HepG2 (cell line): Measurements from ENCODE around the gene BCL2L13. TPM values are rescaled to one million over a fixed set of nuclear protein-coding genes. Genes with fewer than 3 reads are reported as not detected.

Experiments used
- ATAC-seq: fragments of 200-7000 bp; cut with Tn5 transposase; 3 replicates; pipeline ENCODE4 v1.9.1; 2020; ENCODE audit warnings: mild to moderate bottlenecking, moderate library complexity
- BruUV-seq: library from RNA; stranded (reverse); fragments of 400-500 nt; replicated peaks from 2 replicates; lab custom pipeline; 2021; lab: Mats Ljungman, UMichigan
- CTCF ChIA-PET: fragments of 300-600 bp; formaldehyde crosslinking; extraction: SDS; loops from one replicate; lab custom pipeline; 2021; ENCODE audit warnings: low total read pairs, inconsistent platforms, low intra/inter-chr PET ratio; lab: Yijun Ruan, JAX
- POLR2A ChIA-PET: fragments of 350-600 bp; sonication (Branson Sonifier 250); formaldehyde crosslinking; loops from one replicate; lab custom pipeline; 2020; ENCODE audit warnings: antibody characterized with exemption, inconsistent platforms; lab: Yijun Ruan, JAX
- DNase-seq: peaks from one replicate; pipeline ENCODE4 v3.0.0-alpha.2; 2015; ENCODE audit warnings: low spot score
- FAIRE-seq: peaks from 3 replicates; lab custom pipeline; 2011; peaks lifted over from hg19 to GRCh38; lab: Jason Lieb, UNC
- H2AFZ ChIP-seq: one replicate; pipeline ENCODE4 v1.6.1; 2011; ENCODE audit warnings: low read length, inconsistent platforms
- H3K27ac ChIP-seq: fragments of 300-600 bp; 3 replicates; pipeline ENCODE4 v1.8.0; 2011; ENCODE audit warnings: mixed run types, mild to moderate bottlenecking, mixed read lengths, low read length, inconsistent platforms; ENCODE audit not compliant: insufficient read depth; ENCODE audit errors: extremely low read length
- H3K27me3 ChIP-seq, 2 experiments: fragments of 200-600 bp in 1 of 2; 2 replicates in 1 of 2; 3 replicates in 1 of 2; pipeline versions ENCODE4 v1.6.0 to v1.8.0; 2011; ENCODE audit warnings: low read length in 2 of 2, mild to moderate bottlenecking in 2 of 2, moderate library complexity in 2 of 2, inconsistent platforms in 1 of 2; ENCODE audit not compliant: insufficient read depth in 2 of 2, control insufficient read depth in 1 of 2
- H3K36me3 ChIP-seq, 2 experiments: fragments of 200-600 bp in 1 of 2; replicated peaks in 1 of 2; 2 replicates in 1 of 2; 3 replicates in 1 of 2; pipeline versions ENCODE4 v1.5.1 to v1.8.0; 2011; ENCODE audit warnings: low read length in 2 of 2, inconsistent platforms in 1 of 2; ENCODE audit not compliant: insufficient read depth in 2 of 2, control insufficient read depth in 1 of 2
- H3K4me1 ChIP-seq: 2 replicates; pipeline ENCODE4 v1.5.1; 2012; ENCODE audit warnings: low read length, inconsistent platforms; ENCODE audit not compliant: insufficient read depth
- H3K4me2 ChIP-seq: 2 replicates; pipeline ENCODE4 v1.6.0; 2011; ENCODE audit warnings: low read depth, low read length, inconsistent platforms
- H3K4me3 ChIP-seq, 3 experiments: fragments of 200-600 bp in 1 of 3; sonication (generic), shearing (Covaris generic) in 1 of 3; replicated peaks in 1 of 3; 2 replicates each; pipeline ENCODE4 v1.5.1; 2011 to 2016; ENCODE audit warnings: low read length in 3 of 3, inconsistent platforms in 2 of 3, low read depth in 2 of 3, mild to moderate bottlenecking in 2 of 3, control low read depth in 1 of 3, mixed read lengths in 1 of 3; ENCODE audit not compliant: insufficient read depth in 1 of 3
- H3K79me2 ChIP-seq: one replicate; pipeline ENCODE4 v1.6.1; 2011; ENCODE audit warnings: low read length, inconsistent platforms; ENCODE audit not compliant: insufficient read depth
- H3K9ac ChIP-seq: 2 replicates; pipeline ENCODE4 v1.6.0; 2011; ENCODE audit warnings: mild to moderate bottlenecking, low read depth, low read length, inconsistent platforms; ENCODE audit not compliant: insufficient read depth
- H3K9me3 ChIP-seq: 2 replicates; pipeline ENCODE4 v1.5.1; 2012; ENCODE audit warnings: mild to moderate bottlenecking, low read length
- H4K20me1 ChIP-seq: 2 replicates; pipeline ENCODE4 v1.6.0; 2011; ENCODE audit warnings: inconsistent platforms, mild to moderate bottlenecking, low read length, moderate library complexity; ENCODE audit not compliant: insufficient read depth
- ATF7-NPFF ChIP-seq: sonication (generic); formaldehyde crosslinking; IDR thresholded peaks from 2 replicates; pipeline ENCODE4 v1.8.1; 2023; ENCODE audit warnings: mild to moderate bottlenecking, low read depth, missing genetic modification reagents, moderate library complexity
- FOXA3 ChIP-seq: IDR thresholded peaks from 2 replicates; pipeline ENCODE4 v1.6.1; 2016; ENCODE audit warnings: missing genetic modification reagents, missing compliant biosample characterization
- ZBTB1 ChIP-seq: sonication (generic); formaldehyde crosslinking; IDR thresholded peaks from 2 replicates; pipeline ENCODE4 v1.4.0; 2020; ENCODE audit warnings: missing genetic modification reagents, borderline replicate concordance
- ZNF724P ChIP-seq: sonication (generic); formaldehyde crosslinking; IDR thresholded peaks from 2 replicates; pipeline ENCODE4 v1.8.0; 2022; ENCODE audit warnings: missing genetic modification reagents, borderline replicate concordance
- ZNF776 ChIP-seq: sonication (generic); formaldehyde crosslinking; IDR thresholded peaks from 2 replicates; pipeline ENCODE4 v1.4.0; 2020; ENCODE audit warnings: mild to moderate bottlenecking, missing genetic modification reagents
- WGBS: methylation state at CpG from one replicate; pipeline ENCODE4 v1.1.6; 2017; ENCODE audit warnings: low lambda C conversion rate; 5-methylcytosine and 5-hydroxymethylcytosine counted together
- in situ Hi-C: cut with HindIII; loops from 2 replicates; pipeline ENCODE4 v1.10.0; 2017; ENCODE audit warnings: low pct_unique_long_range_greater_than_20kb; ENCODE audit not compliant: extremely low pct_ligation_motif_present
- intact Hi-C: fragments of 100-400 bp; cut with micrococcal nuclease; formaldehyde crosslinking; loops from one replicate; pipeline ENCODE4 v1.10.0; 2022; ENCODE audit not compliant: unreplicated experiment
- polyA plus RNA-seq, 8 experiments: library from polyadenylated mRNA; depleted of rRNA in 3 of 8; stranded (reverse) in 7 of 8; unstranded in 1 of 8; fragments of >200 nt; fragmentation: Illumina TruSeq in 4 of 8; extraction: Trizol in 4 of 8; gene quantifications; 2 replicates each; pipeline versions ENCODE4 v1.2.1 to v1.2.3, GENCODE V29; 2011 to 2016; ENCODE audit warnings: low read depth in 4 of 8, missing spikeins in 1 of 8, mixed read lengths in 1 of 8; ENCODE audit not compliant: insufficient read depth in 1 of 8
- total RNA-seq, 5 experiments: library from RNA; depleted of rRNA; stranded (reverse); fragments of >200 nt; fragmentation: Illumina TruSeq; extraction: Trizol; gene quantifications; 2 replicates each; pipeline ENCODE4 v1.2.3, GENCODE V29; 2016; ENCODE audit warnings: low read depth in 1 of 5
- TF ChIP-seq, protein P1 (sequence below): sonication (generic); formaldehyde crosslinking; IDR thresholded peaks from 2 replicates; pipeline ENCODE4 v1.4.0; 2020; ENCODE audit warnings: missing genetic modification reagents, mild to moderate bottlenecking, borderline replicate concordance
- TF ChIP-seq, protein P2 (sequence below): sonication (generic); formaldehyde crosslinking; IDR thresholded peaks from 2 replicates; pipeline ENCODE4 v1.8.1; 2023; ENCODE audit warnings: mild to moderate bottlenecking, missing genetic modification reagents, borderline replicate concordance
- TF ChIP-seq, protein P3 (sequence below): sonication (generic); formaldehyde crosslinking; IDR thresholded peaks from 2 replicates; pipeline ENCODE4 v1.4.0; 2020; ENCODE audit warnings: missing genetic modification reagents
- TF ChIP-seq, protein P4 (sequence below): sonication (generic); formaldehyde crosslinking; IDR thresholded peaks from 2 replicates; pipeline ENCODE4 v1.8.1; 2022; ENCODE audit warnings: mild to moderate bottlenecking, missing genetic modification reagents

The BCL2L13 gene
- total and polyA plus RNA-seq, 2 of the 13 experiments (the other 11 are each of a cell fraction or from before 2014, with no cell fraction given) = 13.5 to 14.6 TPM

DNA sequence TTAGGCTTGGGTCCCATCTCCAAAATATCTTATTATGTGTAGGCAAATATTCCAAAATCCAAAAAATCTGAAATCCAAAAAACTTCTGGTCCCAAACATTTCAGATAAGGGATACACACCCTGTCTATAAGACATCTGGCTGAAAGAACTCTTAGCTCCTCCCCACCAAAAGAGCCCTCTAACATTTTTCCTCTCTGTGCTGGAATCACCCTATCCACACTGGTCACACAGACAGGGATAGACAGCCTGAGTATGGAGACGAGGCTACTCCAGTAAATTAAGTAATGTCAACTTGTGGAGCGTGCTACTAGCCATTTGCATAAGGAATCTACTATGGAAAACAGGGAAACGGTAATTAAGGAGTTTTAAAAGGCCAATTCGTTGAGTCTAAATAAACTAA is 34.9 kb upstream of the BCL2L13 start:
- WGBS = 95% methylated on average over 4 of the region's 4 CpGs
- CTCF ChIA-PET = no interaction called here
- no peak for FAIRE-seq

GRCh38 chr22:17606496-17606895 is 32.1 kb upstream of the BCL2L13 start:
- Histone ChIP-seq H3K36me3 (peaks cover 15 to 36% of the 10 kb centered on the region in 2 experiments; a peak in 4 of 5 replicates), H3K27me3 (no peaks in the 10 kb centered on the region), H3K9ac (no peak overlapping the region), H3K9me3 (no peaks in the 10 kb centered on the region), H3K27ac (no peak overlapping the region), H3K79me2 (peaks cover 13% of the 10 kb centered on the region), H4K20me1 (no peaks in the 10 kb centered on the region), H3K4me3 (no peak overlapping the region), H3K4me2 (no peak overlapping the region), H3K4me1 (no peaks in the 10 kb centered on the region), H2AFZ (no peak overlapping the region)
- no TSS peak for BruUV-seq
- CTCF ChIA-PET = no interaction called here
- no peak for DNase-seq
- ATAC-seq = no peak
- FAIRE-seq = no peak
- in situ Hi-C loops (no loop called here), intact Hi-C loops (no loop called here)
- POLR2A ChIA-PET = no interaction called here
- 95% methylated on average over 5 of the region's 5 CpGs for WGBS
- TF ChIP-seq, protein P1, sequence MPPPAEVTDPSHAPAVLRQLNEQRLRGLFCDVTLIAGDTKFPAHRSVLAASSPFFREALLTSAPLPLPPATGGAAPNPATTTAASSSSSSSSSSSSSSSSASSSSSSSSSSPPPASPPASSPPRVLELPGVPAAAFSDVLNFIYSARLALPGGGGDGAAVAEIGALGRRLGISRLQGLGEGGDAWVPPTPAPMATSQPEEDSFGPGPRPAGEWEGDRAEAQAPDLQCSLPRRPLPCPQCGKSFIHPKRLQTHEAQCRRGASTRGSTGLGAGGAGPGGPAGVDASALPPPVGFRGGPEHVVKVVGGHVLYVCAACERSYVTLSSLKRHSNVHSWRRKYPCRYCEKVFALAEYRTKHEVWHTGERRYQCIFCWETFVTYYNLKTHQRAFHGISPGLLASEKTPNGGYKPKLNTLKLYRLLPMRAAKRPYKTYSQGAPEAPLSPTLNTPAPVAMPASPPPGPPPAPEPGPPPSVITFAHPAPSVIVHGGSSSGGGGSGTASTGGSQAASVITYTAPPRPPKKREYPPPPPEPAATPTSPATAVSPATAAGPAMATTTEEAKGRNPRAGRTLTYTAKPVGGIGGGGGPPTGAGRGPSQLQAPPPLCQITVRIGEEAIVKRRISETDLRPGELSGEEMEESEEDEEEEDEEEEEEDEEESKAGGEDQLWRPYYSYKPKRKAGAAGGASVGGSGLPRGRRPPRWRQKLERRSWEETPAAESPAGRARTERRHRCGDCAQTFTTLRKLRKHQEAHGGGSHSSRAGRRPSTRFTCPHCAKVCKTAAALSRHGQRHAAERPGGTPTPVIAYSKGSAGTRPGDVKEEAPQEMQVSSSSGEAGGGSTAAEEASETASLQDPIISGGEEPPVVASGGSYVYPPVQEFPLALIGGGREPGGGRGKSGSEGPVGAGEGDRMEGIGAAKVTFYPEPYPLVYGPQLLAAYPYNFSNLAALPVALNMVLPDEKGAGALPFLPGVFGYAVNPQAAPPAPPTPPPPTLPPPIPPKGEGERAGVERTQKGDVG (CRISPR knock-in tag) = no peak
- TF ChIP-seq, protein P2, sequence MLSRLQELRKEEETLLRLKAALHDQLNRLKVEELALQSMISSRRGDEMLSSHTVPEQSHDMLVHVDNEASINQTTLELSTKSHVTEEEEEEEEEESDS = no peak
- TF ChIP-seq FOXA3 (CRISPR knock-in tag) (no peak), ZBTB1 (CRISPR knock-in tag) (no peak), ZNF724P (CRISPR knock-in tag) (no peak)
- TF ChIP-seq, protein P3, sequence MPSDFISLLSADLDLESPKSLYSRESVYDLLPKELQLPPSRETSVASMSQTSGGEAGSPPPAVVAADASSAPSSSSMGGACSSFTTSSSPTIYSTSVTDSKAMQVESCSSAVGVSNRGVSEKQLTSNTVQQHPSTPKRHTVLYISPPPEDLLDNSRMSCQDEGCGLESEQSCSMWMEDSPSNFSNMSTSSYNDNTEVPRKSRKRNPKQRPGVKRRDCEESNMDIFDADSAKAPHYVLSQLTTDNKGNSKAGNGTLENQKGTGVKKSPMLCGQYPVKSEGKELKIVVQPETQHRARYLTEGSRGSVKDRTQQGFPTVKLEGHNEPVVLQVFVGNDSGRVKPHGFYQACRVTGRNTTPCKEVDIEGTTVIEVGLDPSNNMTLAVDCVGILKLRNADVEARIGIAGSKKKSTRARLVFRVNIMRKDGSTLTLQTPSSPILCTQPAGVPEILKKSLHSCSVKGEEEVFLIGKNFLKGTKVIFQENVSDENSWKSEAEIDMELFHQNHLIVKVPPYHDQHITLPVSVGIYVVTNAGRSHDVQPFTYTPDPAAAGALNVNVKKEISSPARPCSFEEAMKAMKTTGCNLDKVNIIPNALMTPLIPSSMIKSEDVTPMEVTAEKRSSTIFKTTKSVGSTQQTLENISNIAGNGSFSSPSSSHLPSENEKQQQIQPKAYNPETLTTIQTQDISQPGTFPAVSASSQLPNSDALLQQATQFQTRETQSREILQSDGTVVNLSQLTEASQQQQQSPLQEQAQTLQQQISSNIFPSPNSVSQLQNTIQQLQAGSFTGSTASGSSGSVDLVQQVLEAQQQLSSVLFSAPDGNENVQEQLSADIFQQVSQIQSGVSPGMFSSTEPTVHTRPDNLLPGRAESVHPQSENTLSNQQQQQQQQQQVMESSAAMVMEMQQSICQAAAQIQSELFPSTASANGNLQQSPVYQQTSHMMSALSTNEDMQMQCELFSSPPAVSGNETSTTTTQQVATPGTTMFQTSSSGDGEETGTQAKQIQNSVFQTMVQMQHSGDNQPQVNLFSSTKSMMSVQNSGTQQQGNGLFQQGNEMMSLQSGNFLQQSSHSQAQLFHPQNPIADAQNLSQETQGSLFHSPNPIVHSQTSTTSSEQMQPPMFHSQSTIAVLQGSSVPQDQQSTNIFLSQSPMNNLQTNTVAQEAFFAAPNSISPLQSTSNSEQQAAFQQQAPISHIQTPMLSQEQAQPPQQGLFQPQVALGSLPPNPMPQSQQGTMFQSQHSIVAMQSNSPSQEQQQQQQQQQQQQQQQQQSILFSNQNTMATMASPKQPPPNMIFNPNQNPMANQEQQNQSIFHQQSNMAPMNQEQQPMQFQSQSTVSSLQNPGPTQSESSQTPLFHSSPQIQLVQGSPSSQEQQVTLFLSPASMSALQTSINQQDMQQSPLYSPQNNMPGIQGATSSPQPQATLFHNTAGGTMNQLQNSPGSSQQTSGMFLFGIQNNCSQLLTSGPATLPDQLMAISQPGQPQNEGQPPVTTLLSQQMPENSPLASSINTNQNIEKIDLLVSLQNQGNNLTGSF (CRISPR knock-in tag) = no peak

More for the DNA sequence above, 34.9 kb upstream of the BCL2L13 start:
- in situ Hi-C loops (no loop called here), intact Hi-C loops (no loop called here)
- Histone ChIP-seq H3K4me1 (no peaks in the 10 kb centered on the region), H3K36me3 (peaks cover 17 to 39% of the 10 kb centered on the region in 2 experiments; a peak in 4 of 5 replicates), H3K9me3 (no peaks in the 10 kb centered on the region), H2AFZ (no peak overlapping the region), H3K4me3 (no peak overlapping the region), H3K9ac (no peak overlapping the region), H3K27me3 (no peaks in the 10 kb centered on the region), H3K79me2 (peaks cover 10% of the 10 kb centered on the region), H3K4me2 (no peak overlapping the region), H4K20me1 (no peaks in the 10 kb centered on the region), H3K27ac (no peak overlapping the region)
- TF ChIP-seq ZNF776 = no peak
- TF ChIP-seq ATF7-NPFF = no peak
- TF ChIP-seq, protein P4, sequence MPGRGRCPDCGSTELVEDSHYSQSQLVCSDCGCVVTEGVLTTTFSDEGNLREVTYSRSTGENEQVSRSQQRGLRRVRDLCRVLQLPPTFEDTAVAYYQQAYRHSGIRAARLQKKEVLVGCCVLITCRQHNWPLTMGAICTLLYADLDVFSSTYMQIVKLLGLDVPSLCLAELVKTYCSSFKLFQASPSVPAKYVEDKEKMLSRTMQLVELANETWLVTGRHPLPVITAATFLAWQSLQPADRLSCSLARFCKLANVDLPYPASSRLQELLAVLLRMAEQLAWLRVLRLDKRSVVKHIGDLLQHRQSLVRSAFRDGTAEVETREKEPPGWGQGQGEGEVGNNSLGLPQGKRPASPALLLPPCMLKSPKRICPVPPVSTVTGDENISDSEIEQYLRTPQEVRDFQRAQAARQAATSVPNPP (CRISPR knock-in tag) = no peak
- POLR2A ChIA-PET = no interaction called here
- no TSS peak for BruUV-seq
- DNase-seq (no peak), ATAC-seq (no peak)
